Measurements from ENCODE around the gene CXCR1.

GRCh38 chr2:218169757-218170546, 3.2 kb upstream of the CXCR1 start:
- TF ChIP-seq CTCF (conservative IDR thresholded peaks at IDR 0.05) (no peak), ZFX (IDR thresholded peaks at IDR 0.05) (no peak)

All from C4-2B (cell line).